ENCODE measurements around the gene PDGFA.

The PDGFA gene

DNA sequence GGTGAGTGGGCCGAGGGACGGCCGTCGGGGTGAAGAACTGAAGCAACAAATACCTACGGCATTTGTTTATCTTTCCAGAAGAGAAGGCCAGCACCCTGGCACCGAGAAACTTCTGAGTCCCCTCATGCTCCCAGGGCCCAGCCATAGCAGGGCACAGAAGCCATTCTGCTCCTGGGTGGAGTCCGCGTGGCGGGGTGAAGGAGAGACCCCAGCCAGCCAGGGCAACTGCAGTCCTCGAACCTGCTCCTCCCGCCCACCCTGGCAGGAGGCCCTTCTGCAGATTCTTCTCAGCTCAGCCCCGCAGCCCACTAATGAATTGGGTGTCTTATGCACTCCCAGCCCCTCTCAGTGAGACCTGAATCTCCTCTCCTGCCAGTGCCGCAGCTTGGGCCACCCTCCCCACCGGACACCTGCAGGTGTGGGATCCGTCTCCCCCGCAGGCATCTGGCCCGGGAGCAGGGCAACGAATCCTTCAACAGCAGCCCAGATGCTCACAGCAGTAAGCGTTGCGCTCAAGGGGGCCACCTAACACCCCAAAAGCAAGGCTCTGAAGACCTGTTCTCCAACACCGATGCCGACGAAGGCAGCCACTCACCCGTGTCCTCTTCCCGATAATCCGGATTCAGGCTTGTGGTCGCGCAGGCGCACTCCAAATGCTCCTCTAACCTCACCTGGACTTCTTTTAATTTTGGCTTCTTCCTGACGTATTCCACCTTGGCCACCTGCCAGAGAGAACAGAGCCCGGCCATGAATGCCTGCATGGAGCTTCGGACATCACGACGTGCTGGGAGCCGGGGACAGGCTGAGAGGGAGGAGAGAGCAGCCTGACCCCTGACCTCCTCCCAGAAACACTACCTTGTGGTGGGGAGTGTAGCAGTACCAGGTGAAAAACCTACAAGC is 18.9 kb downstream of the PDGFA start:
- DNase-seq: no peak

- no peak for DNase-seq
These were observed 19.7 kb downstream of the PDGFA start for GRCh38 chr7:499853-500485.

GRCh38 chr7:498678-499641 is 20.7 kb downstream of the PDGFA start:
- DNase-seq: no peak

- no peak for DNase-seq
These were observed 21.5 kb downstream of the PDGFA start for GRCh38 chr7:497946-498655.

- no peak for DNase-seq
These were observed 22.3 kb downstream of the PDGFA start for GRCh38 chr7:497346-497745.

- DNase-seq: no peak
These were observed 22.9 kb downstream of the PDGFA start for GRCh38 chr7:496528-497295.

DNA sequence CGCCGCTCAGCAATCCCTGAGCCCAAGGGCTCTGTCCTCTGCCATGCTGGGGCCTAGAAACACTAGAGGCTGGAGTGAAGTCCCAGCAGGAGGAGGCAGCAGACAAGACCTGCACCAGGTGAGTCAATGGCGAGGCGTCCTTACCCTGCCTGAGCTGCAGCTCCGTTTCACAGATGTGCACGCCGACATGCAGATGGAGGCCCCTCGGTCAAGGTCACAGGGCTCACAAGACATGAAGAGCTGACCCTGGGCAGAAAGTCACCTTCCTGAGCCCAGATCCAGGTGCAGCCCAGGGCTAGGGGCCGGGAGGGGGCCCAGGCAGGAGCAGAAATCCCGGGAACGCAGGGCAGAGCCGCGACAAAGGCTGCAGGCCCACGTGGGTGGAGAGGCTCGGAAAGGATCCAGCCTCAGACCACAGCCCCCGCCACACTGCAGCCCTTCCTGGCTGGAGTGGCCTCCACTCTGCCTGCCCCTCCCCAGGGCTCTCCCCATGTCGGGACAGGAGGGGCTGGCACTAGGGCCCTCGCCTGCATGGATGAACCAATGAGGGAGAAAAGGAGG is 23.8 kb downstream of the PDGFA start:
- DNase-seq: no peak

GRCh38 chr7:495326-495725 is 24.3 kb downstream of the PDGFA start:
- no peak for DNase-seq

DNA sequence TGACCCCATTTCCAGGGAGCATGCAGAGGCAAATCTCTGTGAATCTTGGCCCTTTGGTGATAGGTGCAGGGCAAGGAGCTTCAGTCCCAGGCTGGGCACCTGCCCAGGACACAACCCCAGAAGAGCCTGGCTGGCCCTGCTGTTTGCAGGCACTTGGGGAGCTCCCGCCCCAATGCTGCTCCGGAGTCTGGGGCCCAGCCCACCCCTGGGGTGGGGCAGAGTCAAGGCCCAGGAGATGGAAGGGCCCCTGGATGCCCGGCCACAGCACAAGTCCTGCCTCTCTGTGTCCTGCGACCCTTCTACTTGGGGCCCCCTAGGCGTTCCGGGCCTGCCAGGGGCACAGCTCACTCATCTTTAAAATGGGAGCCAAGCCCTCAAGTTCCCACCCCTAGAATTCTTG is 24.7 kb downstream of the PDGFA start:
- no peak for DNase-seq

- DNase-seq: no peak
These were observed 25.4 kb downstream of the PDGFA start for GRCh38 chr7:494259-494687.

- DNase-seq: no peak
These were observed 25.9 kb downstream of the PDGFA start for GRCh38 chr7:493661-494251.

DNA sequence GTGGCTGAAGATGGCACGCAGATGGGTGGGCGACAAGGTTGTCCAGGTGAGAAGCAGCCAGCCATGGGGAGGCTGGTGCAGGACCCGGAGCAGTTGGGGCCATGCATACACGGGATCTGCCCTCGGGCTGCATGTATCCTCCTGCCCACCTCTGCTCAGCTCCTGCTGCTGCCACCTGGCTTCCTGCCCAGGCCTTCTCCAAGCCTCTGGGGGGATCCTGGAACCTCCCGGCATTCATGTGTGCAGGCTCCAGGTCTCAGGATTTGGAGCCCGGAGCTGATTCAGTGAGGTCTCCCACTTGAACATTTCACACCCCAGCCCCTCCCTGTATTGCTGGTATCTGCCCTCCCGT is 27.0 kb downstream of the PDGFA start:
- peak; percentile 44 for DNase-seq

DNA sequence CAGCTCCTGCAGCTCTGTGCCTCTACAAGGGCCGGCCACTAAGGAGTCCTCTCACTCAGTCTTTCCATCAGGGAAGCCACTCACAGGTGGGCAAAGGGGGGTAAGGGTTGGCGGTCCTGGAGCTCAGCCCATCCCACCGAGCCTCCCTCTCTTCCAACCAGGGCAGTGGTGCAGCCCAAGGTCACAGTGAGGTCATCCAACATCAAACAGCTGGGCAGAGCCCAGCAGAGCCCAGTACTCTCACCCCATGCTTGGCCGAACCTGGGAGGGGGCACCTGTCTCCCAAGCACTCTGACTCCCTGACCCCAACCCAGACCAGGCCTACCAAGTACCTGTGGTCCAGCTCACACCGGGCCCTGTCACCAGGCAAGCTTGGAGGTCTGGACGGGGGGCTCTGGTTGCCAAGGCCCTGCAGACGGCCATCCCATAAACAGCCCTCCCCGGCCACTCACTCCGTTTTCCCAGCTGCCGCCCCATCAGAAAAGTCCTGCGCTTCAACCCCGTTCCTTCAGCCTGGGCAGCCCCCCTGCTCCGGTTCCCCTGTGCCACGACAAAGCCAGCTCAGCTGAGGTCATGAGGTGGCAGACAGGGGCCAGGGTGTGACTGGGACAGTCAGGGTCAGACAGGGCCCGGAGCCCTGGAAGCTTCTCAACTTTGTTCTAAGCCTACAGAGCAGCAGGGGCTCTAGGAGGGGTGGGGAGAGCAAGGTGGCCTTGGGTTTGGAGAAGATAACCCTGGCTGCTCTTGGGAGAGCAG is 27.5 kb downstream of the PDGFA start:
- no peak for DNase-seq

DNA sequence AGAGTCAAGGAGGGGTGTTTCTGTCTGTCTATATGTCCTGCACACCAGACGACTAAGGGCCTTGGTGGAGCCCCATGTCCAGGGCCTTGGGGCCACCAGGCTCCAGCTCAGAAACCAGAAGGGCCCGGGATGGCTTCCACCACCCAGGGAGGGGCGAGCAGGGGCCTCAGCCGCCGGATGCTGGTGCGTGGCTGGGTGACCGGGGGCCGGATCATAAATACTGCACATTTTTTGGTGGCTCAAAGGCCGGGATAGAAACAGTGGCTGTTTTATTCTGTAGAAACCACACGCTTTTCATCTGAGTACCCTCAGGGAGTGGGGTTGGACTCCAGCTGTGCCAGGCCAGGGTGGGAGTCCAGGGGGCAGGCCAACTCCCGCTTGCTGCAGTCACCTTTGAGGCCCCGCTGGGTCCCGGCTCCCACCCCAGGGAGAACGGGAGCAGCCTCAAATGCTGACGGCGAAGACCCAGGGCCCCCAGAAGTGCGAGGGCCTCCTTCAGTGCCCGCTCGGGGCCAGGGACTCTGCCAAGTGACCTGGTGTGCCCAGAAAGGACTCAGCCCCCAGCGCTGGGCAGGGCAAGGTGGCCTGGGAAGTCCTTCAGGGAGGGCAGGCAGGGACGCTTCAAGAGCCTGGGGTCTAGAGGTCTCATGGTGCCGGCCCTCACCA is 28.2 kb downstream of the PDGFA start:
- DNase-seq: no peak

DNA sequence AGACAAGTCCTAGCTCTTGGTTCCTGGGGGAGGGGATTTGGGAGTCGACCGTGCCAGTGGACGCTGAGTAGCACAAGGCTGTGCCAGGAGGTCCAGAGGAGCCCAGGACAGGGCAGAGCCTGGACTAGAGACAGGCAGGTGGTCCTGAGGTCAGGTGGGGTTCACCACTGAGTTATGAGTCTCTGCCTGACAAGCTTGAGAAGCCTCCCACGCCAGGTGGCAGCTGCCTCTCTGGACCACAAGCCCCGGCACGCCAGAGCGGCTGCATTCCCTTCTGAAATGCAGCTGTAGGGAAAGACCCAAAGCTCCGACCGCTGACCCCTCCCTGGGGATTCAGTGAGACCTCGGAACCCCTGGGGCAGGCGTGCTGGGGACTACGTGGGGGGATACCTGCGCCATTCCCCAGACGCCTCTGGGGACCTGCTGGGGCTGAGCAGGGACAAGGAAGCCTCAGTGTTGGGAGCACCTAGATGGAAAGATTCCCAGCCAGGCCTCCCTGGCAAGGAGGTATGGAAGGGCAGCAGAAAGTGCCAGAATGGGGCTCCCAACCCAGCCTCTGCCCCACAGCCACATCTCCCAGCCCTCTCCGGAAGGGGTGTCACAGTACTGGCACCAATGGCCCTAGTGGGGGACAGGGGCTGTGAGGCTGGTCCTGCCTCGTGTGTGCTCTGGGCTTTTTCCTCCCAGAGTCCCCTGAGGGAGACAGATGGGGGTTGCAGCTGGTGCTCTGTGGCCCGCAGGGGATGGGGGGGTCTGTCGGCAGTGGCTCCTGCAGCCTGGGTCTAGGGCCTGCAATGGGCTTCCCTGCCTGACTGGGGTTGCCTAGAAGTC is 29.0 kb downstream of the PDGFA start:
- peak; percentile 82 for DNase-seq

GRCh38 chr7:489876-490275 is 29.8 kb downstream of the PDGFA start:
- no peak for DNase-seq

DNA sequence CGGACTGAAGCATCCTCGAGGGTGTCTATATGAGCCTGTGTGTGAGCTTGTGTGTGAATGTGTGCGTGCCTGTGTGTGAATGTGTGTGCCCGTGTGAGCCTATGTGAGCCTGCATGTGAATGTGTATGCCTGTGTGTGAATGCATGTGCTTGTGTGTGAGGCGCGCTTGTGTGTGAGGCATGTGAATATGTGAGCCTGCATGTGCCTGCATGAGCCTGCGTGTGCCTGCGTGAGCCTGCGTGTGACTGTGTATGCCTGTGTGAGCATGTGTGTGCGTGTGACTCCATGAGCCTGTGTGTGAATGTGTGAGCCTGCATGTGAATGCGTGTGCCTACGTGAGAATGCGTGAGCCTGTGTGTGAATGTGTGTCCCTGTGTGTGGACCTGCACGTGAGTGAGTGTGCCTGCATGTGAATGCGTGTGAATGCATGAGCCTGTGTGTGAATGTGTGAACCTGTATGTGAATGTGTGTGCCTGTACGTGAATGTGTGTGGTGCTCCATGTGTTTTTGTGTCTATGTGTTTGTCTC is 33.4 kb downstream of the PDGFA start:
- DNase-seq: no peak
